ENCODE data around the gene YTHDF2.

GRCh38 chr1:28735961-28736449, 735 bp upstream of the YTHDF2 start:
- TF ChIP-seq ZIC2 (tag by site-specific recombination; IDR thresholded peaks at IDR 0.05): no peak
- no peak for TF ChIP-seq ELK4 (IDR thresholded peaks at IDR 0.05; ENCODE audit: borderline replicate concordance, low read depth, low read length)
- no peak for TF ChIP-seq PATZ1 (tag by site-specific recombination; IDR thresholded peaks at IDR 0.05)
